Epithelial cell of prostate (primary cell): ENCODE measurements around the gene SHB.

Source experiments
- DNase-seq: peaks from one replicate; pipeline ENCODE4 v3.0.0-alpha.2; 2011; ENCODE audit warnings: low read depth, low spot score
- H3K27ac ChIP-seq: fragments of 450-650 bp; 2 replicates; pipeline ENCODE4 v1.5.1; 2017; ENCODE audit warnings: mild to moderate bottlenecking

SHB gene

DNA sequence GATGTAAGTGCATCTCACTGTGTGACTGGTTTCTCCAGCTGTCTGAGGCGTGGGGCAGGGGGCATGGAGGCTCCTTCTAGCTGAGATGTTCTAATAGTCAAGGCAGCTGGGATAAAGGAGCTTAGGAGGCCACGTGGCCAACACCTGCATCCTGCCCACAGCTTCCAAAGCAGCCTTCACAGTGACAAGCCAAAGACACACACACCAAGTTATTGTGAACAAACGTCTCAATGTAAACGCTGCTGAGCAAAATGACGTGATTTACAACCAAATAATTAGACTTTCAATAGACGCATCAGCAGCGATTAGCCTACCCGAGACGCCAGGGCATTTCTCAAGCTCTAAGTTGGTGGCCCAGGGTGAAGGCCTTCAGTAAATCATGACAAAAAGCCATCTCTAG lies 141.9 kb downstream of the SHB start:
- no peak for DNase-seq
- no peak overlapping the region for H3K27ac ChIP-seq

- no peak overlapping the region for H3K27ac ChIP-seq
- no peak for DNase-seq
These were observed 142.3 kb downstream of the SHB start for GRCh38 chr9:37926737-37927118.

- no peak for DNase-seq
- H3K27ac ChIP-seq = no peak overlapping the region
These were observed 143.0 kb downstream of the SHB start for GRCh38 chr9:37925786-37926736.

GRCh38 chr9:37925006-37925405 lies 144.0 kb downstream of the SHB start:
- no peak for DNase-seq

DNA sequence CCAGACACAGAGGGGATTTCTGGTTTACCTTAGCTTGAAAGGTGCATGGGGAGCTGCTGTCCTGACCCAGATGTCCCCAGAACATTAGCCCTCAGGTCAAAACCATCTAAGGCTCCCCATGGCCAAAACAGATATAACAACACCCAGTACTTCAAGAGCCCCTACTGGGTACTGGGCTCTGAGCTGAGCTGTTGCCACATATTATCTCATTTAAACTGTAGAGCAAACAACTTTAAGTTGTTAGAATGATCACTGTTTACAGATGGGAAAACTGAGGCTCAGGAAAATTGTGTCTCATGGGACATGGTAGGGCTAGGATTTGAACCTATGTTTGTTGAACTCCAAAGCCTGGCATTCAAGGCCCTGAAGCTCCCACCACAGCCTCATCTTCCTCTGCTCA lies 144.5 kb downstream of the SHB start:
- DNase-seq = no peak
- no peak overlapping the region for H3K27ac ChIP-seq

More at GRCh38 chr9:37925006-37925405, 144.0 kb downstream of the SHB start:
- no peak overlapping the region for H3K27ac ChIP-seq

GRCh38 chr9:37923796-37924427 lies 145.1 kb downstream of the SHB start:
- H3K27ac ChIP-seq = no peak overlapping the region
- no peak for DNase-seq

- DNase-seq = no peak
- H3K27ac ChIP-seq = no peak overlapping the region
These were observed 145.8 kb downstream of the SHB start for GRCh38 chr9:37923118-37923795.

DNA sequence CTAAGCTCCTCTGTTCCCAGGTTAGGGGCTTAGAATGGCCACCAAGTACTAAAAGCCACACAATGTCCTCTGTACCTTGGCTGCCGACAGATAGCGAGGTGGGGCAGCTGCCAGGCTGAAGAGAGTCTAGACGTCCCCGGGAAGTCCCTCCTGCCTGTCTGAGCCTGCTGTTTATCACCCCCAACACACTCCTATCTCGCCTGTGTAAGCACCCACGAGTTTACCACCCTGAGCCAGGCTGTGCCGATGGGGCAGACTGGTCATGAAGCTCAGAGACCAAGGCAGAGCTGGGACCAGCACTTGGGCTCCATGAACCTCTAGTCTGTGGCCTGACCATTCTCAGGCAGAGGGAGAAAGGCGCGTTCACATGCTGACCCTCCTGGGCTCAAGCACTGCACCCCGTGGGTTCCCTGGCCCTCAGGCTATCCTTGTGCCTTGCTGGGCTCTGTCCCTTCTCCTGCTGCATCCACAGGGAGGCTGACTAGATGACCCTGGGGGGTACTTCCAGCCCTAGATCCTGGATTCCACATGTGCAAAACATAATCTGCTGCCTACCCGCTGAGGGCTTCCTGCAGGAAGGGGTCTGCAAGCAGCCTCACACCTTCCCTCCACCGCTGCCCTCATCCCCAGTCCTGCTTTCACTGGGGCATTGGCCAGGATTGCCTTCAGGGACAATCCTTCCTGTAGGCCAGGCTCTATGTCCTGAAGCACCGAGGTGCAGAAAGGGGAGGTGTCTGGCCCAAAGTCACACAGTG lies 146.5 kb downstream of the SHB start:
- H3K27ac ChIP-seq = peak overlapping the region; percentile 49
- DNase-seq = no peak

GRCh38 chr9:37921546-37922300 lies 147.3 kb downstream of the SHB start:
- peak overlapping the region; percentile 49 for H3K27ac ChIP-seq
- no peak for DNase-seq

- H3K27ac ChIP-seq = peak overlapping the region; percentile 49
- DNase-seq = no peak
These were observed 147.9 kb downstream of the SHB start for GRCh38 chr9:37921168-37921510.

DNA sequence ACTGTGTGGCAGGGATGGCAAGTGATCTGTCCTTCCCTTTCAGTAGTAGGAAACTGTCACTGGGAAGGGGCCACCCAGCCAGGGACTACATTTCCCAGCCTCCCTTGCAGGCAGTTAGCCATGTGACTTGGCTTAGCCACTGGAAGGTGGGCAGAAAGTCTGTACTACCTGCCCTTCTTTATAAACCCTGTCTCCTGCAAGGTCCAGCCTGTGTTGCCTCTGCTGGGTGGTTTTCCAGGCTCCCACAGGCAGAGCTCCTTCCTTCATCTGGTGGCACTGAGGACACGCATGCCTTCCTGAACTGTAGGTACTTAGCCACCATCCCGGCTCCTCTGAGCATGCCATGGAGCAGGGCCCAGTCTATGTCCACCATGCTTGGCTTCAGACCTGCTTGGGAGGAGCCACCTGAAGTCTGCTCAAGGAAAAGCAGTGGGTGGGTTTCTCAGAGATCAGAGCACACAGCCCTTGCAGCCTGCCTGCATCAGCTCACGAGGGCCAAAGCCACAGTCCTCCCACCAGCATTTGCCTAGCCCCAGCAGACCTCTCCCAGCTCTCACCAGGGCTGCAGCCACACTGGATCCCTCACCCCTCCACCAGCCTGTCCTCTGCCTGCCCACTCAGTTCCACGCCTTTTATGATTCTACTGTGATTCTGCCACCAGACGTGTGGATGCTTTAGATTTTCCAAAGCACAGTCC lies 148.4 kb downstream of the SHB start:
- no peak for DNase-seq
- no peak overlapping the region for H3K27ac ChIP-seq

DNA sequence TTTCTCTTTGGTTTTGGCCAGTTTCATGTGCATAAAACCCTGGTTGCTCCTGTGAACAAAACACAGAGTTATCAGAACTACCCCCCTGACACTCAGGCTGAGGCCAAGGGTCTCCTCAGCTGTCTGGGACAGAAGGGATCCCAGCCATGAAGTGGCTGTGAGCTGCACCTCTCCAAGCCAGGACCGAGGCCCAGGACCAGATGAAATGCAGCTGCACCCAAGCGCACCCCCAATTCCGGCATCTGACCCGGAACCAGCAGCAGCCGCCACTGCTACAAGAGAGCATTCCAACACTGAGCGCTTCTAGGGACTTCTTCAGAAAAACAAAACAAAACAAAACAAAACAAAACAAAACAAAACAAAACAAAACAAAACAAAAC lies 149.1 kb downstream of the SHB start:
- H3K27ac ChIP-seq = no peak overlapping the region
- DNase-seq = no peak

GRCh38 chr9:37919246-37919955 lies 149.6 kb downstream of the SHB start:
- DNase-seq = no peak
- no peak overlapping the region for H3K27ac ChIP-seq

- H3K27ac ChIP-seq = no peak overlapping the region
- DNase-seq = no peak
These were observed 150.3 kb downstream of the SHB start for GRCh38 chr9:37918665-37919170.

GRCh38 chr9:37917801-37918664 lies 151.0 kb downstream of the SHB start:
- DNase-seq = no peak
- H3K27ac ChIP-seq = no peak overlapping the region

DNA sequence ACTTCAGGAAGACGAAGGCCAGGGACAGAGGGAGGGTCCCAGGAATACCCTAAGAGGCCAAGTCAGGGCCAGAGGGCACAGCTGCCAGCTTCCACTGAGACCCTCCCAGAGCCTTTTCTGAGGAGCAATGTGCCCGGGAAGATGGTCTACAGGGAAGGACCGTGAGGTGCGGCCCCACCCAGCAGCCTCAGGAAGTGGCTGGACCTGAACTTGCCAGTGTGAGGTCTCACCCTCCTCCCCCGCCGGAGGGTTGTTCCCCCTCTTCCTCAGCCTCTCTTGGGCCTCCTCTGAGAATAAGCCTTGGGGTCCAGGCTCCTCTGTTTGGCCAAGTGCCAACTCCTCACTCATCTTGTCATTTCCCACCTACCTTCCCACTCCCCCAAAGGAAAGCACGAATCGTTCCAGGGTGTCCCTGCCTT lies 151.7 kb downstream of the SHB start:
- no peak for DNase-seq
- H3K27ac ChIP-seq = no peak overlapping the region

DNA sequence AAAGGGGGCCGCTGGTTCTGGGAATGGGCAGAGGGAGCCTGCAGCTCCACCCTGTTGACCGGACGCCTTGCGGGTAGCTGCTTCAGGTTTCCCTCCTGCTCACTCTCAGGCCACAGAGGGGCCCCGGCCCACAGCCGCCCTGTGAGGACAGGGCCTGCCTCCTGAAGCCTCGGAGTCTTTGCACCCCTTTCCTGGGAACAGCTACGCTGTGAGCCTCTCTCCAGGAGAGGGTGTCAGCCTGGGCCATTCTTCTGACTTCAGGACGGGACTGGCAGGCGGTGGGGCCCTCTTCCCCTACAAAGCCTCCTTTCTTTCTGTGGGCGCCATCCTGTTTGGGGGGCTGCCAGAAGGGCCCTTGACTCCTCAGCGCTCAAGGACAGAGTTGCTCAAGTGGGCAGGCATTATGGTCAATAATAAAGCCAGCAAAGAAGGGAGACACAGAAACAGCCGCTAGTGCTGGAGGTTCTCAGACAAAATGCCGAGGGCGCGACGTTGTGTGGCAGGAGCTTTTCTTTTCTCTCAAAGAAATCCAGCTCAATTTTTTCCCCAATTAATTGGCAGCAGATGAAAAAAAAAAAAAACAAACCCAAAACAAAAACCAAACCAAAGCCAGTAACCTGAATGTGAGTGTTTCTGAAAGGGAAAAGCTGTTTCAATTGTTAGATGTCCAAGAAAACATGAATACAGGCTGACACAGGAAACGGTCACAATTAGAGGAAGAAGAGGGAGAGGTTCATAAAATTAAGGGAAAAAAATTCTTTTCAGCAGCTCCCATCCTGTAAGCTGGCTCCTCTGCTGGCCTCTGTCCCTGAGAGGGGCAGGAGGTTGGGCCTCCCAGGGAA lies 152.3 kb downstream of the SHB start:
- no peak overlapping the region for H3K27ac ChIP-seq
- DNase-seq = no peak
